GM12801 (cell line): ENCODE measurements around the gene SNAP25.

Experiments used
- CTCF ChIP-seq: IDR thresholded peaks from one replicate; pipeline ENCODE4 v1.5.1; 2011; ENCODE audit warnings: control low read depth; ENCODE audit not compliant: insufficient read length; ENCODE audit errors: extremely low read depth

Gene SNAP25

GRCh38 chr20:10239954-10240353 lies 21.3 kb downstream of the SNAP25 start:
- TF ChIP-seq CTCF = no peak

GRCh38 chr20:10240655-10241054 lies 22.0 kb downstream of the SNAP25 start:
- TF ChIP-seq CTCF = no peak

- TF ChIP-seq CTCF = no peak
Measured at GRCh38 chr20:10242166-10242565, 23.5 kb downstream of the SNAP25 start.

- no peak for TF ChIP-seq CTCF
Measured at GRCh38 chr20:10247440-10247839, 28.8 kb downstream of the SNAP25 start.

- no peak for TF ChIP-seq CTCF
Measured at GRCh38 chr20:10249048-10249770, 30.6 kb downstream of the SNAP25 start.

- no peak for TF ChIP-seq CTCF
Measured at GRCh38 chr20:10249822-10250221, 31.2 kb downstream of the SNAP25 start.

- TF ChIP-seq CTCF = no peak
Measured at GRCh38 chr20:10250902-10251301, 32.3 kb downstream of the SNAP25 start.
